Tibial nerve (tissue), 4 donors: Measurements from ENCODE around the gene PLEKHG1.

Experiments used
- CTCF ChIP-seq, 5 experiments: fragments of 200-600 bp in 3 of 5; fragments of 450-650 bp in 2 of 5; sonication (generic) in 3 of 5; IDR thresholded peaks; one replicate each; pipeline ENCODE4 v1.5.1; 2016 to 2019; ENCODE audit warnings: antibody characterized with exemption in 5 of 5, mild to moderate bottlenecking in 3 of 5, moderate library complexity in 2 of 5
- EP300 ChIP-seq, 2 donors: sonication (generic); formaldehyde crosslinking; IDR thresholded peaks; one replicate each; pipeline ENCODE4 v1.6.1; 2017; ENCODE audit warnings: antibody characterized with exemption in 2 of 2, mild to moderate bottlenecking in 1 of 2

DNA sequence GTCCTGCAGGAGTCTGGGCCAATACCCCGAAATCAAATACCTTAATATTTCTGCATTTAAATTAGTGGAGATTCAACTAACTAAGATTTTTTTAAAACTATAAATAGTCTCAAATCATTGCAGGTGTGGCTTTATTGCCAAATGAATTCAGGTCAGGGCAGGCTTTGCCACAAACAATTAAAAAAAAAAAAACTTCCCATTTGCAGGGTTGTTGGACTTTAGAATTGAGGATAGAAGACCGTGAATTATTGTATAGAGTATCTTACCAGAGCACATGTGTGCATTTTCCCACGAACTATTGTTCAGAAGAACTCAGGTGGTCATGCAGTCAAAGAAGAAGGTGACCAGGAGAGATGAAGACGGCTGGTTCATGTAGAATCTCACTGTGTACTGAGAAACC, 6.6 kb upstream of the PLEKHG1 start:
- no peak for TF ChIP-seq CTCF (IDR thresholded peaks at IDR 0.05)
- TF ChIP-seq EP300 (IDR thresholded peaks at IDR 0.05): no peak
